ENCODE results near the gene UQCRHL.

UQCRHL gene

DNA sequence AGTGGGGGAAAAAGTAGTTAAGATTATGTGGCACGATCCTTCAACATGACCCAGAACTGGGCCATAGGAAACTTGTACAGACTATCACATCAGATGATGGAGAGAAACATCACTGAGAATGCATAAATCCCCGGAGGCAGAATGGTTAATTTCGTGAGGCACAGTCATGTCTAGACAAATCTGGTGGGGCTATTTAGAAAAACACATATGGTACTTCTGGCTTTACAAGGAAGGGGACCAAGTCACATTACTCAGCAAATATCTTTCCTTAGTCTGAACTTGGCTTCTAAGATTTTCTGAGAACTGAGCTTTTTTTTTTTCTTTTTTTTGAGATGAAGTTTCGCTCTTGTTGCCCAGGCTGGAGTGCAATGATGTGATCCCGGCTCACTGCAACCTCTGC is 9.2 kb upstream of the UQCRHL start:
- H3K27ac ChIP-seq, result no peak overlapping the region
- no peak for TF ChIP-seq CTCF (conservative IDR thresholded peaks at IDR 0.05)

DNA sequence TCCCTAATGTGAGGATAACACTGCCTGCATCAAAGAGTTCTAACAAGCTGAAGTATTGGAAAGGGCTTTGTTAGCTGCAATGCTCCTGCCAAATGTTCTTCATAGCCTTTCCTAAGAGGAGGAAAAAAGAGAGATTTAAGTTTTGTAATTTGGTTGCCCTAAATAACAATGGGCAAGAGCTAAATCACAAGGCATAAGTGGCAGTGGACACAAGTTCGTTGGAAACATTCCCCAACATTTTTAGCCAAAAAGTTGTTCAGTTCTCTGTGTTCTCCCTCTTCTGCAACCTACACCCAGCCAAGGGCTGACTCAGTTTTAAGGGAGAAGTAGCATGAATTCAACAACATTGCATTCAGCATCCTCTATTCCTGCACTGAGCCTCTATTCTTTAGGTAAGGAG is 2.6 kb upstream of the UQCRHL start:
- no peak for TF ChIP-seq CTCF (conservative IDR thresholded peaks at IDR 0.05)
- no peak overlapping the region for H3K27ac ChIP-seq

GRCh38 chr1:15808955-15809354 is 1.5 kb upstream of the UQCRHL start:
- peak overlapping the region; percentile 24; the same call in 1 of the 2 replicates for H3K27ac ChIP-seq
- no peak for TF ChIP-seq CTCF (conservative IDR thresholded peaks at IDR 0.05)

GRCh38 chr1:15807121-15807520 is 328 bp downstream of the UQCRHL start:
- no peak overlapping the region for H3K27ac ChIP-seq
- TF ChIP-seq CTCF (conservative IDR thresholded peaks at IDR 0.05), result no peak

DNA sequence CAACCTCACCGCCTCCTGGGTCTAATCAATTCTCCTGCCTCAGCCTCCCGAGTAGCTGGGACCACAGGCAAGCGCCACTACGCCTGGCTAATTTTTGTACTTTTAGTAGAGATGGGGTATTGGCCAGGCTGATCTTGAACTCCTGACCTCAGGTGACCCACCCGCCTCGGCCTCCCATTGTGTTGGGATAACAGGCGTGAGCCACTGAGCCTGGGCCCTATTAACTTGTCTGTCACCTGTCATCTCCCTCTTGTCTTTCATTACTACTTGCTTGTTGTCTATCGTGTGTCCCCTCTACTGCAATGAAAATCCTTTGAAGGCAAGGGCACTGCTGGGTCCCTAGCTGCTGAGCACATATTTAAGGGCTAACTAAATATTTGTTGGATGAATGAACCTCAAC is 3.4 kb downstream of the UQCRHL start:
- H3K27ac ChIP-seq, result no peak overlapping the region
- no peak for TF ChIP-seq CTCF (conservative IDR thresholded peaks at IDR 0.05)

DNA sequence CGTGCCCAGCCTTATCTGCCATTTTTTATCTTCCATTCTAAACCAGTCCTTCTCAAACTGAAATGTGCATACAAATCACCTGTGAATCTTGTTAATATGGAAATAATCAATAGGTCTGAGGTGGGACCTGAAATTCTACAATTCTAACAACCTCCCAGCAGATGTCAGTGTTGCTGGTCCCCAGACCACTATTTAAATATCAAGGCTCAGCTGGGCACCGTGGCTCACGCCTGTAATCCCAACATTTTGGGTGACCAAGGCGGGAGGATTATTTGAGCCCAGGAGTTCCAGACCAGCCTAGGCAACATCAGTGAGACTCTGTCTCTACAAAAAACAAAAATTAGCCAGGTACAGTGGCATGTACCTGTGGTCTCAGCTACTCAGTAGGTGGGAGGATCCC is 4.1 kb downstream of the UQCRHL start:
- H3K27ac ChIP-seq, result no peak overlapping the region

DNA sequence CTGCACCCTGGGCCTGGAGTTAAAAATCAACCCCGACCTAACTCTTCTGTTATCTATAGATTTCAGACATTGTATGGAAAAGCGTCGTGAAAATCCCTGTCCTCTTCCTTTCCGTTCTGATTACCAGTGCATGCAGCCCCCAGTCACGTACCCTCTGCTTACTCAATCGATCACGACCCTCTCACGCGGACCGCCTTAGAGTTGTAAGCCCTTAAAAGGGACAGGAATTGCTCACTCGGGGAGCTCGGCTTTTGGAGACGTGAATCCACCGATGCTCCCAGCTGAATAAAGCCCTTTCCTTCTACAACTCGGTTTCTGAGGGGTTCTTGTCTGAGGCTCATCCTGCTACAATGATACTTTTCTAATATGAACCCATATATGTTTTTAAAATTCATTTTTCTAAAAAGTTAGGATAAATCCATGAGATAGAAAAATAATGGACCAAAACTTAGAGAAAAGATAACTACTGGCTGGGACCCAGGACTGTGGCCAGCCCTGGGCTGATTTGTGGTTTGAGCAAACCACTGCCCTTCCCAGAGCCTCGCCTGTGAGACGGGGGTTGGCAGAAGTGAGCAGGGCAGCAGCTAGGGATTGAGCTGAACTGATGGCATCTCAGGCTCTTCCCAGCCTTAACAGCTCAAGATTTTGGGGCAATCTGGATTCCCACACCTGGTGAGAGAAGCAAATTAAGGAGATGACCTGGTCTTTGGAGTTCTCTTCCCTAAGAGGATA is 5.0 kb downstream of the UQCRHL start:
- no peak overlapping the region for H3K27ac ChIP-seq
- TF ChIP-seq CTCF (conservative IDR thresholded peaks at IDR 0.05), result no peak

More for the DNA sequence above, 4.1 kb downstream of the UQCRHL start:
- TF ChIP-seq CTCF (conservative IDR thresholded peaks at IDR 0.05), result peak; percentile 64

Measured in VCaP (cell line).